Transverse colon (tissue), 4 donors: Measurements from ENCODE around the gene ACAD9.

Experiments used
- CTCF ChIP-seq, 5 experiments: fragments of 200-600 bp in 3 of 5; fragments of 450-650 bp in 2 of 5; sonication (generic) in 3 of 5; IDR thresholded peaks; 1 replicate in 2 of 5; 2 replicates in 3 of 5; pipeline ENCODE4 v1.5.1; 2016 to 2017; ENCODE audit warnings: antibody characterized with exemption in 5 of 5, inconsistent platforms in 3 of 5, mild to moderate bottlenecking in 2 of 5, moderate library complexity in 1 of 5
- POLR2AphosphoS5 ChIP-seq, 3 donors: sonication (generic); formaldehyde crosslinking; IDR thresholded peaks; one replicate each; pipeline ENCODE4 v1.6.1; 2016; ENCODE audit warnings: antibody characterized with exemption in 3 of 3

DNA sequence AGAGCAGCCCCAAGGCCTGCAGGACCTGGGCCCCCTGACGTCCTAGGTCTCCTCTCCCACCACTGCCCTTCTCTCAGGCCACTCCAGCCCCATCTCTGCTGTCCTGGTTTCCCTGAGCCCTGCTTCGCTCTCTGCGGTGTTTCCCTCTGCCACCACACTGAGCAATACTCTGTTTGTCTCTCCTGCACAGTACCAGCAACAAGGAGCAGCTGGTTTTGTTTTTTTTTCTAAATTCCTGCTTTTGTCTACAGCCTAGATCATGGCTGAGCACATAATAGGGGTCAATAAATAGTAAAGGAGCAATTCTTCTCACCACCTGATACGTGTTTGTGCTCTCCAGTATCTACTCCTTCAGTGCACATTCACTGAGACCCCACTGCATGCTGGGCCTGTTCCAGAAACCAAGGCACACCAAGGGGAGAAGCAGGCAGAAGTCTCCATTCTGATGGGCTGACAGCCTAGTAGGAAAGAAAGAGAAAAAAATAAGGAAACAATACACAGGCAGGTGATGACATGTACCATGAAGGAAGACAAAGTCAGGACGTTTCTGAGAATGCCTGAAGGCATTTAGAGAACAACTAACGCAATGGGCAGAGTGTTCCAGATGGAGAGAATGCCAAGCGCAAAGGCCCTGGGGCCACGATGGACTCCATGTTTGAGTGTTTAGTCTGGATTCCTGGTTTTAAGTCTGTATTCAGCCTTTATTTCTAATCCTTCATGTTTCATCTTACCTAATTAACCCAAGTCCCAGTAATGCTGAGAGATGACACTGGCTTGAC, 6.0 kb upstream of the ACAD9 start:
- TF ChIP-seq CTCF (IDR thresholded peaks at IDR 0.05) = no peak
- no peak for TF ChIP-seq POLR2AphosphoS5 (IDR thresholded peaks at IDR 0.05)
